ENCODE measurements around the gene USP31. TPM values are rescaled to one million over a fixed set of nuclear protein-coding genes. Genes with fewer than 3 reads are reported as not detected.

USP31 gene
- total RNA-seq, 1 experiment from 2014 or later = 6.1 TPM

- Histone ChIP-seq H3K4me1 (replicated peaks) (no peaks in the 10 kb centered on the region; the same call in 1 of the 2 replicates), H3K27ac (no peak overlapping the region), H3K9me3 (replicated peaks) (no peaks in the 10 kb centered on the region; the same call in 1 of the 2 replicates), H3K36me3 (no peaks in the 10 kb centered on the region), H3K27me3 (replicated peaks) (peaks cover 2% of the 10 kb centered on the region; the same call in 1 of the 2 replicates), H3K4me3 (no peak overlapping the region)
- no peak for DNase-seq (ENCODE audit: low read depth in 1 of 2, low spot score in 2 of 2)
Measured at GRCh38 chr16:23174622-23175021, 25.4 kb upstream of the USP31 start.

GRCh38 chr16:23172994-23173393, 23.7 kb upstream of the USP31 start:
- Histone ChIP-seq H3K27ac (no peak overlapping the region), H3K27me3 (replicated peaks) (peaks cover 2% of the 10 kb centered on the region; the same call in 1 of the 2 replicates), H3K4me3 (no peak overlapping the region), H3K36me3 (no peaks in the 10 kb centered on the region), H3K9me3 (replicated peaks) (no peaks in the 10 kb centered on the region; the same call in 1 of the 2 replicates), H3K4me1 (replicated peaks) (no peaks in the 10 kb centered on the region; the same call in 1 of the 2 replicates)
- no peak for DNase-seq (ENCODE audit: low read depth in 1 of 2, low spot score in 2 of 2)

- Histone ChIP-seq H3K27ac (no peak overlapping the region), H3K9me3 (replicated peaks) (no peaks in the 10 kb centered on the region; the same call in 1 of the 2 replicates), H3K4me1 (replicated peaks) (no peaks in the 10 kb centered on the region; the same call in 1 of the 2 replicates), H3K36me3 (no peaks in the 10 kb centered on the region), H3K27me3 (replicated peaks) (peaks cover 2% of the 10 kb centered on the region; the same call in 1 of the 2 replicates), H3K4me3 (no peak overlapping the region)
- DNase-seq (ENCODE audit: low read depth in 1 of 2, low spot score in 2 of 2) = no peak
Measured at GRCh38 chr16:23172583-23172982, 23.3 kb upstream of the USP31 start.

GRCh38 chr16:23164736-23165135, 15.5 kb upstream of the USP31 start:
- H3K36me3 ChIP-seq = no peaks in the 10 kb centered on the region
- no peak overlapping the region for H3K27ac ChIP-seq
- no peaks in the 10 kb centered on the region; the same call in 1 of the 2 replicates for H3K9me3 ChIP-seq (replicated peaks)
- no peak for DNase-seq (ENCODE audit: low read depth in 1 of 2, low spot score in 2 of 2)
- peaks cover 7% of the 10 kb centered on the region for H3K27me3 ChIP-seq (replicated peaks)
- no peaks in the 10 kb centered on the region for H3K4me1 ChIP-seq (replicated peaks)
- no peak overlapping the region for H3K4me3 ChIP-seq

- Histone ChIP-seq H3K27me3 (replicated peaks) (peaks cover 7% of the 10 kb centered on the region), H3K9me3 (replicated peaks) (no peaks in the 10 kb centered on the region; the same call in 1 of the 2 replicates), H3K27ac (no peak overlapping the region), H3K4me1 (replicated peaks) (no peaks in the 10 kb centered on the region), H3K36me3 (no peaks in the 10 kb centered on the region), H3K4me3 (no peak overlapping the region)
- DNase-seq (ENCODE audit: low read depth in 1 of 2, low spot score in 2 of 2) = no peak
Measured at GRCh38 chr16:23163921-23164320, 14.7 kb upstream of the USP31 start.

GRCh38 chr16:23160574-23160973, 11.3 kb upstream of the USP31 start:
- no peak for DNase-seq (ENCODE audit: low read depth in 1 of 2, low spot score in 2 of 2)
- Histone ChIP-seq H3K27ac (no peak overlapping the region), H3K4me3 (no peak overlapping the region), H3K9me3 (replicated peaks) (no peaks in the 10 kb centered on the region; the same call in 1 of the 2 replicates), H3K27me3 (replicated peaks) (peaks cover 7% of the 10 kb centered on the region), H3K36me3 (no peaks in the 10 kb centered on the region), H3K4me1 (replicated peaks) (no peaks in the 10 kb centered on the region)

GRCh38 chr16:23160082-23160481, 10.8 kb upstream of the USP31 start:
- peaks cover 10% of the 10 kb centered on the region; the same call in 1 of the 2 replicates for H3K27me3 ChIP-seq (replicated peaks)
- H3K36me3 ChIP-seq = no peaks in the 10 kb centered on the region
- H3K27ac ChIP-seq = no peak overlapping the region
- DNase-seq (ENCODE audit: low read depth in 1 of 2, low spot score in 2 of 2) = no peak
- H3K9me3 ChIP-seq (replicated peaks) = no peaks in the 10 kb centered on the region
- H3K4me3 ChIP-seq = no peak overlapping the region
- H3K4me1 ChIP-seq (replicated peaks) = no peaks in the 10 kb centered on the region

- no peaks in the 10 kb centered on the region for H3K36me3 ChIP-seq
- no peak overlapping the region for H3K27ac ChIP-seq
- H3K4me3 ChIP-seq = no peak overlapping the region
- H3K27me3 ChIP-seq (replicated peaks) = peaks cover 18% of the 10 kb centered on the region
- no peaks in the 10 kb centered on the region for H3K4me1 ChIP-seq (replicated peaks)
- DNase-seq (ENCODE audit: low read depth in 1 of 2, low spot score in 2 of 2) = peak in 1 of 2 experiments; percentile 8
- no peaks in the 10 kb centered on the region for H3K9me3 ChIP-seq (replicated peaks)
Measured at GRCh38 chr16:23158114-23158513, 8.9 kb upstream of the USP31 start.

- DNase-seq (ENCODE audit: low read depth in 1 of 2, low spot score in 2 of 2) = peak in 1 of 2 experiments; percentile 8
- no peak overlapping the region for H3K4me3 ChIP-seq
- no peaks in the 10 kb centered on the region for H3K9me3 ChIP-seq (replicated peaks)
- H3K27ac ChIP-seq = no peak overlapping the region
- H3K27me3 ChIP-seq (replicated peaks) = peaks cover 14% of the 10 kb centered on the region; the same call in 1 of the 2 replicates
- H3K36me3 ChIP-seq = no peaks in the 10 kb centered on the region
- no peaks in the 10 kb centered on the region for H3K4me1 ChIP-seq (replicated peaks)
Measured at GRCh38 chr16:23156946-23157460, 7.8 kb upstream of the USP31 start.

GRCh38 chr16:23156110-23156509, 6.9 kb upstream of the USP31 start:
- H3K36me3 ChIP-seq = no peaks in the 10 kb centered on the region
- H3K4me3 ChIP-seq = no peak overlapping the region
- no peaks in the 10 kb centered on the region for H3K4me1 ChIP-seq (replicated peaks)
- peaks cover 11% of the 10 kb centered on the region; the same call in 1 of the 2 replicates for H3K27me3 ChIP-seq (replicated peaks)
- no peak overlapping the region for H3K27ac ChIP-seq
- H3K9me3 ChIP-seq (replicated peaks) = no peaks in the 10 kb centered on the region
- peak in 1 of 2 experiments; percentile 15 for DNase-seq (ENCODE audit: low read depth in 1 of 2, low spot score in 2 of 2)

GRCh38 chr16:23155445-23156049, 6.3 kb upstream of the USP31 start:
- peaks cover 11% of the 10 kb centered on the region; the same call in 1 of the 2 replicates for H3K27me3 ChIP-seq (replicated peaks)
- DNase-seq (ENCODE audit: low read depth in 1 of 2, low spot score in 2 of 2) = no peak

GRCh38 chr16:23152386-23153178, 3.3 kb upstream of the USP31 start:
- Histone ChIP-seq H3K9me3 (replicated peaks) (no peaks in the 10 kb centered on the region; the same call in 1 of the 2 replicates), H3K27ac (no peak overlapping the region), H3K4me3 (no peak overlapping the region), H3K27me3 (replicated peaks) (peaks cover 11% of the 10 kb centered on the region; the same call in 1 of the 2 replicates), H3K36me3 (no peaks in the 10 kb centered on the region; the same call in 1 of the 2 replicates), H3K4me1 (replicated peaks) (peaks cover 14% of the 10 kb centered on the region)
- no peak for DNase-seq (ENCODE audit: low read depth in 1 of 2, low spot score in 2 of 2)

More at GRCh38 chr16:23155445-23156049, 6.3 kb upstream of the USP31 start:
- Histone ChIP-seq H3K4me1 (replicated peaks) (no peaks in the 10 kb centered on the region), H3K4me3 (no peak overlapping the region), H3K27ac (no peak overlapping the region), H3K9me3 (replicated peaks) (no peaks in the 10 kb centered on the region), H3K36me3 (no peaks in the 10 kb centered on the region)

GRCh38 chr16:23149993-23150364, 727 bp upstream of the USP31 start:
- Histone ChIP-seq H3K27me3 (replicated peaks) (peaks cover 7% of the 10 kb centered on the region; the same call in 1 of the 2 replicates), H3K4me1 (replicated peaks) (peaks cover 26% of the 10 kb centered on the region), H3K36me3 (no peaks in the 10 kb centered on the region; the same call in 1 of the 2 replicates), H3K27ac (no peak overlapping the region), H3K9me3 (replicated peaks) (no peaks in the 10 kb centered on the region; the same call in 1 of the 2 replicates), H3K4me3 (peak overlapping the region; percentile 93)
- no peak for DNase-seq (ENCODE audit: low read depth in 1 of 2, low spot score in 2 of 2)
